ENCODE data around the gene YPEL2.

YPEL2 gene

DNA sequence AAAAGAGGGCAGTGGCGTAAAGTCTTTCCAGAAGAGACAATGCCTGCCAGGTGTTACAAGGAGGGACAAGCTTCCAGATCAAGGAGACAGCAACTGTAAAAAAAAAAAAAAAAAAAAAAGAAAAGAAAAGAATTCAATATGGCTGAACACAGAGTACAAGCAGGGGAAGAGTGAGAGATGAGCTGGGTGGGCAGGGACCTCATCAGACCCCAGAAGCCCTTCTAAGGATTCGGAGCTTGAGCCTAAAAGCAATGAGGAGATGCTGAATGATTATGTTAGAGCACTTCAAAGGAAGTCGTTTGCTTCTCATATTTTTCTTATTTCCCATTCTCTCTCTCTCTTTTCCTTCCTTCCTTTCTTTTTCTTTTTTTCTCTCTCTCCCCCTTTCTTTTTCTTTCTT lies 103.0 kb downstream of the YPEL2 start:
- TF ChIP-seq, protein P1, sequence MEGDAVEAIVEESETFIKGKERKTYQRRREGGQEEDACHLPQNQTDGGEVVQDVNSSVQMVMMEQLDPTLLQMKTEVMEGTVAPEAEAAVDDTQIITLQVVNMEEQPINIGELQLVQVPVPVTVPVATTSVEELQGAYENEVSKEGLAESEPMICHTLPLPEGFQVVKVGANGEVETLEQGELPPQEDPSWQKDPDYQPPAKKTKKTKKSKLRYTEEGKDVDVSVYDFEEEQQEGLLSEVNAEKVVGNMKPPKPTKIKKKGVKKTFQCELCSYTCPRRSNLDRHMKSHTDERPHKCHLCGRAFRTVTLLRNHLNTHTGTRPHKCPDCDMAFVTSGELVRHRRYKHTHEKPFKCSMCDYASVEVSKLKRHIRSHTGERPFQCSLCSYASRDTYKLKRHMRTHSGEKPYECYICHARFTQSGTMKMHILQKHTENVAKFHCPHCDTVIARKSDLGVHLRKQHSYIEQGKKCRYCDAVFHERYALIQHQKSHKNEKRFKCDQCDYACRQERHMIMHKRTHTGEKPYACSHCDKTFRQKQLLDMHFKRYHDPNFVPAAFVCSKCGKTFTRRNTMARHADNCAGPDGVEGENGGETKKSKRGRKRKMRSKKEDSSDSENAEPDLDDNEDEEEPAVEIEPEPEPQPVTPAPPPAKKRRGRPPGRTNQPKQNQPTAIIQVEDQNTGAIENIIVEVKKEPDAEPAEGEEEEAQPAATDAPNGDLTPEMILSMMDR (IDR thresholded peaks at IDR 0.05; ENCODE audit: insufficient read depth, low read length, poor library complexity, severe bottlenecking) = no peak
- TF ChIP-seq EZH2phosphoT487 (conservative IDR thresholded peaks at IDR 0.05; ENCODE audit: low read length) = no peak
- no peaks in the 10 kb centered on the region for H4K20me1 ChIP-seq (ENCODE audit: low read depth, low read length)
- no peak overlapping the region for H2AFZ ChIP-seq (ENCODE audit: low read depth, low read length, severe bottlenecking)

DNA sequence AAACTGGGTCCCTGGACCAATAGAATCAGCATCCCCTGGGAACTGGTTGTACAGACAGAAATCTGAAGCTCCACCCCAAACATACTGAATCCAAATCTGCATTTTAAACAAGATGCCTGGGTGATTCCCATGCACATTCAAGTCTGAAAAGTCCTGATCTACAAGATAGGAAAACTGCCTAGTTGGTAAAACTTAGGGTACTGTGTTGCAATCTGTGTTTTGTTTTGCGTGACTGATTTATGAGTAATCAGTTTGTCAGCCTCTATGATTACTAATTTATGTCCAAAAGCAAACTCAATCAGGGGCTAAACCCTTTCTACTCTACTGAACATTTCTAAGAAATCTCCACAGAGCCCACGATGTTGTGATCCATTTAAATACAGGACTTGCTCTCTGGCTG lies 103.8 kb downstream of the YPEL2 start:
- no peaks in the 10 kb centered on the region for H4K20me1 ChIP-seq (ENCODE audit: low read depth, low read length)
- TF ChIP-seq, protein P1 (IDR thresholded peaks at IDR 0.05; ENCODE audit: insufficient read depth, low read length, poor library complexity, severe bottlenecking) = no peak
- no peak for TF ChIP-seq EZH2phosphoT487 (conservative IDR thresholded peaks at IDR 0.05; ENCODE audit: low read length)
- H3F3A ChIP-seq (ENCODE audit: insufficient read depth) = no peaks in the 10 kb centered on the region
- H3K9me3 ChIP-seq (ENCODE audit: insufficient read depth, low read length) = no peaks in the 10 kb centered on the region
- H3K9me2 ChIP-seq (replicated peaks; ENCODE audit: insufficient read depth, low read length) = no peaks in the 10 kb centered on the region
- no peak overlapping the region for H3K9ac ChIP-seq (ENCODE audit: low read length)
- no peaks in the 10 kb centered on the region for H3K36me3 ChIP-seq (ENCODE audit: low read length)
- no peaks in the 10 kb centered on the region for H3K79me2 ChIP-seq (ENCODE audit: insufficient read depth, low read length)
- no peak overlapping the region for H3K4me2 ChIP-seq (ENCODE audit: low read depth, low read length, poor library complexity, severe bottlenecking)
- H2AFZ ChIP-seq (ENCODE audit: low read depth, low read length, severe bottlenecking) = no peak overlapping the region
- H3K27me3 ChIP-seq (ENCODE audit: low read length) = no peaks in the 10 kb centered on the region
- no peak overlapping the region for H3K4me3 ChIP-seq (ENCODE audit: insufficient read depth, low read length, poor library complexity, severe bottlenecking)
- no peak overlapping the region for H3K27ac ChIP-seq (ENCODE audit: low read depth, low read length)

More for the DNA sequence above, 103.0 kb downstream of the YPEL2 start:
- Histone ChIP-seq H3K4me2 (ENCODE audit: low read depth, low read length, poor library complexity, severe bottlenecking) (no peak overlapping the region), H3K9me3 (ENCODE audit: insufficient read depth, low read length) (no peaks in the 10 kb centered on the region), H3K9me2 (replicated peaks; ENCODE audit: insufficient read depth, low read length) (no peaks in the 10 kb centered on the region), H3F3A (ENCODE audit: insufficient read depth) (no peaks in the 10 kb centered on the region), H3K9ac (ENCODE audit: low read length) (no peak overlapping the region), H3K36me3 (ENCODE audit: low read length) (no peaks in the 10 kb centered on the region), H3K27ac (ENCODE audit: low read depth, low read length) (no peak overlapping the region), H3K79me2 (ENCODE audit: insufficient read depth, low read length) (no peaks in the 10 kb centered on the region), H3K27me3 (ENCODE audit: low read length) (no peaks in the 10 kb centered on the region), H3K4me3 (ENCODE audit: insufficient read depth, low read length, poor library complexity, severe bottlenecking) (no peak overlapping the region)

GRCh38 chr17:59436900-59437299 lies 105.4 kb downstream of the YPEL2 start:
- Histone ChIP-seq H3K36me3 (ENCODE audit: low read length) (no peaks in the 10 kb centered on the region), H3K9ac (ENCODE audit: low read length) (no peak overlapping the region), H3K4me2 (ENCODE audit: low read depth, low read length, poor library complexity, severe bottlenecking) (no peak overlapping the region), H3F3A (ENCODE audit: insufficient read depth) (no peaks in the 10 kb centered on the region), H3K4me3 (ENCODE audit: insufficient read depth, low read length, poor library complexity, severe bottlenecking) (no peak overlapping the region), H3K27ac (ENCODE audit: low read depth, low read length) (no peak overlapping the region), H2AFZ (ENCODE audit: low read depth, low read length, severe bottlenecking) (no peak overlapping the region), H3K79me2 (ENCODE audit: insufficient read depth, low read length) (no peaks in the 10 kb centered on the region), H3K27me3 (ENCODE audit: low read length) (no peaks in the 10 kb centered on the region), H3K9me3 (ENCODE audit: insufficient read depth, low read length) (no peaks in the 10 kb centered on the region), H4K20me1 (ENCODE audit: low read depth, low read length) (no peaks in the 10 kb centered on the region), H3K9me2 (replicated peaks; ENCODE audit: insufficient read depth, low read length) (no peaks in the 10 kb centered on the region)
- no peak for TF ChIP-seq EZH2phosphoT487 (conservative IDR thresholded peaks at IDR 0.05; ENCODE audit: low read length)
- TF ChIP-seq, protein P1 (IDR thresholded peaks at IDR 0.05; ENCODE audit: insufficient read depth, low read length, poor library complexity, severe bottlenecking) = no peak

All from SU-DHL-6 (cell line).